Ascending aorta (tissue), 2 donors: ENCODE results near the gene TLR4. TPM values are rescaled to one million over a fixed set of nuclear protein-coding genes. Genes with fewer than 3 reads are reported as not detected.
A peak's percentile ranks its signal among the peaks of the same experiment; 100 is the strongest.

Experiments
- DNase-seq, 2 donors: peaks; one replicate each; pipeline ENCODE4 v3.0.0-alpha.2; 2019; ENCODE audit warnings: low spot score in 2 of 2
- H3K27ac ChIP-seq, 2 donors: fragments of 200-600 bp; sonication (generic); one replicate each; pipeline ENCODE4 v1.5.1; 2016 to 2017; ENCODE audit warnings: mild to moderate bottlenecking in 1 of 2
- H3K27me3 ChIP-seq: fragments of 200-600 bp; sonication (generic); one replicate; pipeline ENCODE4 v1.5.1; 2017
- H3K36me3 ChIP-seq, 2 donors: fragments of 200-600 bp; sonication (generic); one replicate each; pipeline ENCODE4 v1.5.1; 2016
- H3K4me1 ChIP-seq, 2 donors: fragments of 200-600 bp; sonication (generic); one replicate each; pipeline ENCODE4 v1.5.1; 2016 to 2017; ENCODE audit warnings: mild to moderate bottlenecking in 1 of 2
- H3K4me3 ChIP-seq, 2 donors: fragments of 200-600 bp; sonication (generic); one replicate each; pipeline ENCODE4 v1.5.1; 2016 to 2017; ENCODE audit warnings: mild to moderate bottlenecking in 1 of 2
- H3K9me3 ChIP-seq, 2 donors: fragments of 200-600 bp; sonication (generic); one replicate each; pipeline ENCODE4 v1.5.1; 2016
- CTCF ChIP-seq, 3 experiments: fragments of 200-600 bp in 2 of 3; fragments of 450-650 bp in 1 of 3; sonication (generic) in 2 of 3; IDR thresholded peaks; one replicate each; pipeline ENCODE4 v1.5.1; 2016 to 2019; ENCODE audit warnings: antibody characterized with exemption in 3 of 3, mild to moderate bottlenecking in 1 of 3, moderate library complexity in 1 of 3
- intact Hi-C: fragments of 100-400 bp; cut with DNase I; formaldehyde crosslinking; loops from one replicate; pipeline ENCODE4 v1.15.1; 2023
- total RNA-seq: library from RNA; depleted of rRNA; stranded (reverse); fragments of >200 nt; gene quantifications from one replicate; pipeline ENCODE4 v1.1.0, GENCODE V29; 2016

TLR4 gene
- total RNA-seq, 1 donor from 2014 or later, result 32.4 TPM

- Histone ChIP-seq H3K4me1 (no peaks in the 10 kb centered on the region), H3K9me3 (no peaks in the 10 kb centered on the region), H3K27me3 (no peaks in the 10 kb centered on the region), H3K27ac (no peak overlapping the region), H3K36me3 (no peaks in the 10 kb centered on the region), H3K4me3 (no peak overlapping the region)
- intact Hi-C loops, result no loop called here
- no peak for TF ChIP-seq CTCF (IDR thresholded peaks at IDR 0.05)
- DNase-seq, result no peak
Measured at GRCh38 chr9:117682955-117683710, 21.1 kb upstream of the TLR4 start.

DNA sequence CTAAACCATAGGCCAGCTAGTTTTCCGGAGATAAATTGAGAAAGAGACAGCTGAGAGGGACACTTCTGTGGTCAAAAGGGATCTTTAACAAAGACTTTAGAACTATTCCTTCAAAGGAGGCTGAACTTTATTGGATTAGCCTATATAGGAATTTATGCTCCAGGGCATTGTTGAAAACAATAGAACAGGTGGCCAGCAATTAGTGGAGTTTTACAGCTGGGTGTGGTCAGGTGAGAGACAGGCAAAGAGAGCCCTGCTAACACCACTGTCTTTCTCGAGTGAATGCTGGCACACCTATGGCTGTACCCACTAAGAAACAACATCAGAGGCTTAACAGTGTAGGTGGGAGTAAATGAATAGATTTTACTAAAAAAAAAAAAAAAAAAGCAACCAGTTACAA is 16.7 kb upstream of the TLR4 start:
- no peak overlapping the region for H3K27ac ChIP-seq
- TF ChIP-seq CTCF (IDR thresholded peaks at IDR 0.05), result no peak
- H3K4me3 ChIP-seq, result no peak overlapping the region
- no peak for DNase-seq
- no peaks in the 10 kb centered on the region for H3K4me1 ChIP-seq
- no peaks in the 10 kb centered on the region for H3K36me3 ChIP-seq
- intact Hi-C loops, result no loop called here
- no peaks in the 10 kb centered on the region for H3K9me3 ChIP-seq
- H3K27me3 ChIP-seq, result no peaks in the 10 kb centered on the region

DNA sequence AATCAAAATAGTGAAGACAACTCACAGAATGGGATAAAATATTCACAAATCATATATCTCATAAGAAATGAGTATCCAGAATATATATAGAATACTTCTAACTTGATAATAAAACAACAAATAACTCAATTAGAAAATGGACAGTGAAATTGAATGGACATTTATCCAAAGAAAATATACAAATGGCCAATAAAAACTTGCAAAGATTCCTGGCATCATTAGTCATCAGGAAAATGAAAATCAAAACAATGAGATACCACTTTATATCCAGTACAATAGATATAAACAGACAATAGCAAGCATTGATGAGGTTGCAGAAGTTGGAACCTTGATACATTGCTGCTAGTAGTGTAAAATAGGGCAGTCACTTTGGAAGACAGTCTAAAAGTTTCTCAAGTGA is 12.8 kb upstream of the TLR4 start:
- TF ChIP-seq CTCF (IDR thresholded peaks at IDR 0.05), result no peak
- Histone ChIP-seq H3K36me3 (no peaks in the 10 kb centered on the region), H3K27ac (no peak overlapping the region), H3K9me3 (no peaks in the 10 kb centered on the region), H3K4me1 (no peaks in the 10 kb centered on the region), H3K4me3 (no peak overlapping the region), H3K27me3 (no peaks in the 10 kb centered on the region)
- intact Hi-C loops, result no loop called here
- no peak for DNase-seq

DNA sequence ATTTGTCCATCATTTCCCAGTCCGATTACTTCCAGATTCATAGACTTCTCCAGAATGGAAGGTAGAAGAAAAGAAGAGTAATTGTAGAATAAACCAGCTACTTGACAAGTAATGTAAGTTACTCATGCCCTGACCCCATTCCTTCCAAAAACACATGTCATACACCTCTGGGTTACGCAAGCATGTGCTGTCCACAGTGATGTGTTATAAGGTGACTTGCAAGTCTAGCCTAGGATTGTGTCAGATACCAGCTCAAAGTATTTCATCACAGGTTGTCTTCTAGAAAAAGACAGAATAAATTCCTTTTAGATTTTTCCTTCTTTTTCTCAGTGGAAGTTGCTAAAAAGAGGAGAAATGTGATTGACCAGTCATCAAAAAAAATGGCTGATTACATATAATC is 8.0 kb upstream of the TLR4 start:
- intact Hi-C loops, result no loop called here
- H3K27me3 ChIP-seq, result no peaks in the 10 kb centered on the region
- no peaks in the 10 kb centered on the region for H3K36me3 ChIP-seq
- no peak for TF ChIP-seq CTCF (IDR thresholded peaks at IDR 0.05)
- no peaks in the 10 kb centered on the region for H3K4me1 ChIP-seq
- H3K4me3 ChIP-seq, result no peak overlapping the region
- DNase-seq, result no peak
- no peaks in the 10 kb centered on the region for H3K9me3 ChIP-seq
- no peak overlapping the region for H3K27ac ChIP-seq

DNA sequence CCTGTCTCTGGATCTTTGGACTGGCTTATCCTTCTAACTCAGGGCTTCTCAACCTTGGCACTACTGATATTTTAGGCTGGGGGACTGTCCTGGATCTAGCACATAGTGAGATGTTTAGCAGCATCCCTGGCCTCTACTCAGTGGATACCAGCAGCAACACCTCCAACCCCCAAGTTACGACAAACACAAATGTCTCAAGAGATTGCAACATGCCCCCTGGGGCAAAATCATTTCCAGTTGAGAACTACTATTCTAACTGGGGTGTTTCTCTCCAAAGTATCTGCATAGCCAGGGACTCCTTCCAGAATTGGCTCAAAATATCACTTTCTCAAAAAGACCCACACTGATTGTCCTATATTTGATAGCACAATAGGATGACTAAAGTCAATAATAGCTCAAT is 7.2 kb upstream of the TLR4 start:
- Histone ChIP-seq H3K4me1 (no peaks in the 10 kb centered on the region), H3K36me3 (no peaks in the 10 kb centered on the region), H3K27ac (no peak overlapping the region), H3K27me3 (no peaks in the 10 kb centered on the region), H3K4me3 (no peak overlapping the region), H3K9me3 (no peaks in the 10 kb centered on the region)
- DNase-seq, result no peak
- no peak for TF ChIP-seq CTCF (IDR thresholded peaks at IDR 0.05)
- intact Hi-C loops, result no loop called here

- no peak for DNase-seq
- no peak for TF ChIP-seq CTCF (IDR thresholded peaks at IDR 0.05)
- peaks cover 0 to 8% of the 10 kb centered on the region in 2 donors for H3K36me3 ChIP-seq
- H3K9me3 ChIP-seq, result no peaks in the 10 kb centered on the region
- peak overlapping the region; percentile 89 to 90 for H3K27ac ChIP-seq
- intact Hi-C loops, result no loop called here
- peak overlapping the region; percentile 55 to 69 for H3K4me3 ChIP-seq
- H3K27me3 ChIP-seq, result no peaks in the 10 kb centered on the region
- peaks cover 0 to 12% of the 10 kb centered on the region in 2 donors for H3K4me1 ChIP-seq
Measured at GRCh38 chr9:117703537-117703936, 666 bp upstream of the TLR4 start.
